A549 (cell line): Measurements from ENCODE around the gene RABGEF1.
"Not testable (repeated sequence)": the region's sequence is repeated elsewhere in the genome, so short reads cannot be mapped to it uniquely, and the experiment has no call there.

Source experiments
- EP300 ChIP-seq, 2 experiments: fragments of >200 bp; sonication (Bioruptor Twin); formaldehyde crosslinking; IDR thresholded peaks; 2 replicates in 1 of 2; 3 replicates in 1 of 2; pipeline ENCODE4 v1.6.1; 2016 to 2017
- MAZ ChIP-seq: fragments of 150-350 bp; IDR thresholded peaks from 2 replicates; pipeline ENCODE4 v1.6.1; 2014; ENCODE audit warnings: antibody characterized with exemption, low read depth, low read length, borderline replicate concordance
- NFE2L2 ChIP-seq: fragments of 150-350 bp; conservative IDR thresholded peaks from 2 replicates; pipeline ENCODE4 v1.6.1; 2014; ENCODE audit warnings: low read length

GRCh38 chr7:66783887-66784595 is 43.5 kb downstream of the RABGEF1 start:
- not testable (repeated sequence) for TF ChIP-seq NFE2L2; MAZ; EP300 (IDR thresholded peaks at IDR 0.05)
